ENCODE data around the gene RFLNA. TPM values are rescaled to one million over a fixed set of nuclear protein-coding genes. Genes with fewer than 3 reads are reported as not detected.
A peak's percentile ranks its signal among the peaks of the same experiment; 100 is the strongest.

RFLNA gene
- total RNA-seq, 1 experiment from 2014 or later: 10.6 TPM

GRCh38 chr12:124324803-124325705 lies 30.2 kb downstream of the RFLNA start:
- no peak for DNase-seq
- Histone ChIP-seq H3K23ac (ENCODE audit: insufficient read length, low read depth, low read length) (no peak overlapping the region), H3K79me1 (ENCODE audit: insufficient read depth, low read depth, low read length, poor library complexity, severe bottlenecking) (no peaks in the 10 kb centered on the region), H4K8ac (replicated peaks; ENCODE audit: insufficient read length, low read depth, low read length) (no peak overlapping the region), H3K9me3 (ENCODE audit: control insufficient read depth, low read depth, low read length) (peaks cover 17% of the 10 kb centered on the region), H2AFZ (ENCODE audit: low read length) (no peak overlapping the region), H4K91ac (ENCODE audit: insufficient read length, low read depth, low read length) (no peak overlapping the region), H3K4me2 (ENCODE audit: insufficient read depth, insufficient read length, low read length) (no peak overlapping the region), H2BK12ac (ENCODE audit: insufficient read length, low read depth, low read length) (no peak overlapping the region), H2BK15ac (ENCODE audit: low read depth, low read length) (no peak overlapping the region), H2AK5ac (ENCODE audit: insufficient read length, low read length) (no peak overlapping the region), H3K79me2 (ENCODE audit: insufficient read depth, low read length) (no peaks in the 10 kb centered on the region), H3K56ac (ENCODE audit: insufficient read length, low read depth, low read length) (no peak overlapping the region), H4K5ac (ENCODE audit: insufficient read length, low read depth, low read length) (no peak overlapping the region), H3K4ac (ENCODE audit: low read depth, low read length) (no peak overlapping the region), H3K14ac (ENCODE audit: insufficient read depth, low read length) (no peak overlapping the region), H4K20me1 (ENCODE audit: control insufficient read depth, insufficient read depth, insufficient read length) (no peaks in the 10 kb centered on the region), H3K23me2 (ENCODE audit: insufficient read length, low read depth, low read length, poor library complexity, severe bottlenecking) (no peaks in the 10 kb centered on the region), H3T11ph (ENCODE audit: low read length) (no peak overlapping the region), H3K18ac (ENCODE audit: insufficient read length, low read depth, low read length) (no peak overlapping the region), H3K4me1 (ENCODE audit: insufficient read depth, low read length) (no peaks in the 10 kb centered on the region), H3K27ac (ENCODE audit: insufficient read length, low read depth, low read length) (no peak overlapping the region), H2BK20ac (ENCODE audit: low read depth, low read length, poor library complexity, severe bottlenecking) (no peak overlapping the region), H2BK120ac (ENCODE audit: low read depth, low read length, poor library complexity, severe bottlenecking) (no peak overlapping the region), H2BK5ac (ENCODE audit: insufficient read length, low read length) (no peak overlapping the region), H3K9ac (ENCODE audit: extremely low read depth, insufficient read length, low read length) (no peak overlapping the region), H3K27me3 (ENCODE audit: insufficient read depth, low read length) (no peaks in the 10 kb centered on the region)
- no peak overlapping the region for H3K4me3 Mint-ChIP-seq
- peak overlapping the region in 1 of 3 experiments; percentile 53; a peak in 1 of 7 replicates for H3K27ac Mint-ChIP-seq
- H3K36me3 Mint-ChIP-seq (ENCODE audit: insufficient read depth in 1 of 3, low read depth in 3 of 3): peaks cover 30 to 57% (median 37%) of the 10 kb centered on the region in 3 experiments
- H3K27me3 Mint-ChIP-seq (ENCODE audit: low read depth): peaks cover 12% of the 10 kb centered on the region
- no peak for TF ChIP-seq CTCF (conservative IDR thresholded peaks at IDR 0.05)
- WGBS (ENCODE audit: extremely low coverage, insufficient read length, low lambda C conversion rate): no CpG with 5 or more reads among the region's 57 CpGs
- H3K4me1 Mint-ChIP-seq: peaks cover 5 to 17% of the 10 kb centered on the region in 2 experiments; a peak in 3 of 4 replicates
- H3K9me3 Mint-ChIP-seq: peaks cover 15 to 19% of the 10 kb centered on the region in 2 experiments
